Measurements from ENCODE around the gene BGLAP.

DNA sequence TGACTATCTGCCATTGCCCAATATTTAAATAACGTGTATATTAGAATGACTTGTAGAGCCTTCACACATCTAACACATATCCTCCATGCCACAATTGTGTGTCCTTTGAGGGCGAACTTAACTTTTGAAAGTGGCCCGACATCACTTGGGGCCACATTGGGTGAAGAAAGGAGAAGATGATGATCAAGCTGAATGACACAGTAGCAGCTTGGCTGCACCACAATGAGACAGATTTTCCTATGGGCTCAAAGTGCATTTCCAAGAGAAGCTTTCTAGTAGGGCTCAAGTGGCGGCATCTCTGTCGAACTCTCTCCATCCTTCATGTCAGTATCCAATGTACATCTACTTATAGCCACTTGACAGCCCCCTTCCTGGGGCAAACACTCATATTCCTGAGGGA lies 3.7 kb upstream of the BGLAP start:
- TF ChIP-seq KLF10 (tag by site-specific recombination; IDR thresholded peaks at IDR 0.05): no peak
- TF ChIP-seq, protein P1, sequence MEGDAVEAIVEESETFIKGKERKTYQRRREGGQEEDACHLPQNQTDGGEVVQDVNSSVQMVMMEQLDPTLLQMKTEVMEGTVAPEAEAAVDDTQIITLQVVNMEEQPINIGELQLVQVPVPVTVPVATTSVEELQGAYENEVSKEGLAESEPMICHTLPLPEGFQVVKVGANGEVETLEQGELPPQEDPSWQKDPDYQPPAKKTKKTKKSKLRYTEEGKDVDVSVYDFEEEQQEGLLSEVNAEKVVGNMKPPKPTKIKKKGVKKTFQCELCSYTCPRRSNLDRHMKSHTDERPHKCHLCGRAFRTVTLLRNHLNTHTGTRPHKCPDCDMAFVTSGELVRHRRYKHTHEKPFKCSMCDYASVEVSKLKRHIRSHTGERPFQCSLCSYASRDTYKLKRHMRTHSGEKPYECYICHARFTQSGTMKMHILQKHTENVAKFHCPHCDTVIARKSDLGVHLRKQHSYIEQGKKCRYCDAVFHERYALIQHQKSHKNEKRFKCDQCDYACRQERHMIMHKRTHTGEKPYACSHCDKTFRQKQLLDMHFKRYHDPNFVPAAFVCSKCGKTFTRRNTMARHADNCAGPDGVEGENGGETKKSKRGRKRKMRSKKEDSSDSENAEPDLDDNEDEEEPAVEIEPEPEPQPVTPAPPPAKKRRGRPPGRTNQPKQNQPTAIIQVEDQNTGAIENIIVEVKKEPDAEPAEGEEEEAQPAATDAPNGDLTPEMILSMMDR (tag by site-specific recombination; IDR thresholded peaks at IDR 0.05): no peak
- no peak for TF ChIP-seq ZNF274 (IDR thresholded peaks at IDR 0.05; ENCODE audit: low read length)
- no peak for TF ChIP-seq ZNF274 (tag by site-specific recombination; IDR thresholded peaks at IDR 0.05; ENCODE audit: borderline replicate concordance)
- no peak for TF ChIP-seq ZNF184 (tag by site-specific recombination; IDR thresholded peaks at IDR 0.05)
- TF ChIP-seq ZNF792 (tag by site-specific recombination; IDR thresholded peaks at IDR 0.05): no peak
- TF ChIP-seq TRIM28 (IDR thresholded peaks at IDR 0.05; ENCODE audit: borderline replicate concordance, low read length): no peak
- no peak for TF ChIP-seq ZNF311 (tag by site-specific recombination; IDR thresholded peaks at IDR 0.05; ENCODE audit: borderline replicate concordance)
- TF ChIP-seq ZNF501 (tag by site-specific recombination; IDR thresholded peaks at IDR 0.05): no peak
- TF ChIP-seq, protein P2, sequence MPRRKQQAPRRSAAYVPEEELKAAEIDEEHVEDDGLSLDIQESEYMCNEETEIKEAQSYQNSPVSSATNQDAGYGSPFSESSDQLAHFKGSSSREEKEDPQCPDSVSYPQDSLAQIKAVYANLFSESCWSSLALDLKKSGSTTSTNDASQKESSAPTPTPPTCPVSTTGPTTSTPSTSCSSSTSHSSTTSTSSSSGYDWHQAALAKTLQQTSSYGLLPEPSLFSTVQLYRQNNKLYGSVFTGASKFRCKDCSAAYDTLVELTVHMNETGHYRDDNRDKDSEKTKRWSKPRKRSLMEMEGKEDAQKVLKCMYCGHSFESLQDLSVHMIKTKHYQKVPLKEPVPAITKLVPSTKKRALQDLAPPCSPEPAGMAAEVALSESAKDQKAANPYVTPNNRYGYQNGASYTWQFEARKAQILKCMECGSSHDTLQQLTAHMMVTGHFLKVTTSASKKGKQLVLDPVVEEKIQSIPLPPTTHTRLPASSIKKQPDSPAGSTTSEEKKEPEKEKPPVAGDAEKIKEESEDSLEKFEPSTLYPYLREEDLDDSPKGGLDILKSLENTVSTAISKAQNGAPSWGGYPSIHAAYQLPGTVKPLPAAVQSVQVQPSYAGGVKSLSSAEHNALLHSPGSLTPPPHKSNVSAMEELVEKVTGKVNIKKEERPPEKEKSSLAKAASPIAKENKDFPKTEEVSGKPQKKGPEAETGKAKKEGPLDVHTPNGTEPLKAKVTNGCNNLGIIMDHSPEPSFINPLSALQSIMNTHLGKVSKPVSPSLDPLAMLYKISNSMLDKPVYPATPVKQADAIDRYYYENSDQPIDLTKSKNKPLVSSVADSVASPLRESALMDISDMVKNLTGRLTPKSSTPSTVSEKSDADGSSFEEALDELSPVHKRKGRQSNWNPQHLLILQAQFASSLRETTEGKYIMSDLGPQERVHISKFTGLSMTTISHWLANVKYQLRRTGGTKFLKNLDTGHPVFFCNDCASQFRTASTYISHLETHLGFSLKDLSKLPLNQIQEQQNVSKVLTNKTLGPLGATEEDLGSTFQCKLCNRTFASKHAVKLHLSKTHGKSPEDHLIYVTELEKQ (tag by site-specific recombination; IDR thresholded peaks at IDR 0.05; ENCODE audit: borderline replicate concordance): no peak
- TF ChIP-seq ZNF138 (tag by site-specific recombination; IDR thresholded peaks at IDR 0.05; ENCODE audit: borderline replicate concordance): no peak
- TF ChIP-seq YY1 (tag by site-specific recombination; IDR thresholded peaks at IDR 0.05): no peak
- TF ChIP-seq ZNF146 (tag by site-specific recombination; IDR thresholded peaks at IDR 0.05): no peak
- TF ChIP-seq ZNF785 (tag by site-specific recombination; IDR thresholded peaks at IDR 0.05): no peak

All from HEK293 (cell line).